B cell (primary cell): Measurements from ENCODE around the gene SGSM1. TPM values are rescaled to one million over a fixed set of nuclear protein-coding genes. Genes with fewer than 3 reads are reported as not detected.

Experiments used
- ATAC-seq: fragments of 200-7000 bp; cut with Tn5 transposase; one replicate; pipeline ENCODE4 v1.10.0; 2021; ENCODE audit warnings: low read depth, mild to moderate bottlenecking, moderate number of reproducible peaks, moderate library complexity
- CTCF ChIA-PET: fragments of 350-600 bp; sonication (Branson Sonifier 250); formaldehyde crosslinking; loops from one replicate; lab custom pipeline; 2021; ENCODE audit warnings: antibody characterized with exemption, inconsistent platforms; lab: Charles Lee
- POLR2A ChIA-PET: fragments of 350-600 bp; sonication (Branson Sonifier 250); formaldehyde crosslinking; loops from one replicate; lab custom pipeline; 2021; ENCODE audit warnings: antibody characterized with exemption; lab: Charles Lee
- DNase-seq: peaks from one replicate; pipeline ENCODE4 v3.0.0; 2013
- H2AFZ ChIP-seq: 2 replicates; pipeline ENCODE4 v1.6.1; 2012; ENCODE audit warnings: mild to moderate bottlenecking, low read depth, low read length; ENCODE audit not compliant: insufficient read depth, poor library complexity, severe bottlenecking
- H3K27ac ChIP-seq, 2 donors: 1 replicate in 1 of 2; 2 replicates in 1 of 2; pipeline ENCODE4 v1.5.1; 2012 to 2013; ENCODE audit warnings: low read length in 2 of 2, mild to moderate bottlenecking in 2 of 2, moderate library complexity in 1 of 2
- H3K27me3 ChIP-seq, 4 experiments: fragments of 200-600 bp in 1 of 4; sonication (generic) in 1 of 4; replicated peaks in 1 of 4; 1 replicate in 2 of 4; 2 replicates in 2 of 4; pipeline versions ENCODE4 v1.6.1 to v1.7.0; 2013 to 2016; ENCODE audit warnings: low read length in 3 of 4, mild to moderate bottlenecking in 2 of 4, mixed read lengths in 1 of 4, moderate library complexity in 1 of 4; ENCODE audit not compliant: insufficient read depth in 4 of 4, control insufficient read depth in 3 of 4; ENCODE audit errors: control extremely low read depth in 1 of 4
- H3K36me3 ChIP-seq, 2 experiments: replicated peaks in 1 of 2; 1 replicate in 1 of 2; 2 replicates in 1 of 2; pipeline versions ENCODE4 v1.6.1 to v1.7.1; 2013; ENCODE audit warnings: low read length in 1 of 2; ENCODE audit not compliant: insufficient read depth in 2 of 2, control insufficient read depth in 1 of 2; ENCODE audit errors: control extremely low read depth in 1 of 2, extremely low read depth in 1 of 2
- H3K4me1 ChIP-seq, 2 donors: fragments of 200-600 bp in 1 of 2; sonication (generic) in 1 of 2; 1 replicate in 1 of 2; 2 replicates in 1 of 2; pipeline versions ENCODE4 v1.5.1 to v1.6.1; 2013 to 2017; ENCODE audit warnings: low read length in 2 of 2; ENCODE audit not compliant: control insufficient read depth in 2 of 2, insufficient read depth in 2 of 2
- H3K4me2 ChIP-seq: replicated peaks from 2 replicates; pipeline ENCODE3; 2012; ENCODE audit warnings: mild to moderate bottlenecking, low read depth, low read length; ENCODE audit not compliant: poor library complexity, severe bottlenecking
- H3K4me3 ChIP-seq, 5 experiments: fragments of 200-600 bp in 1 of 5; sonication (generic) in 1 of 5; 1 replicate in 3 of 5; 2 replicates in 2 of 5; pipeline versions ENCODE4 v1.5.1 to v1.7.0; 2011 to 2016; ENCODE audit warnings: low read length in 4 of 5, mild to moderate bottlenecking in 4 of 5, low read depth in 2 of 5, control low read depth in 1 of 5, moderate library complexity in 1 of 5; ENCODE audit not compliant: insufficient read depth in 1 of 5; ENCODE audit errors: control extremely low read depth in 1 of 5, extremely low read depth in 1 of 5
- H3K79me2 ChIP-seq: fragments of 200-600 bp; sonication (generic); one replicate; pipeline ENCODE4 v1.6.0; 2016; ENCODE audit warnings: low read length; ENCODE audit not compliant: control insufficient read depth, insufficient read depth
- H3K9ac ChIP-seq: fragments of 200-600 bp; sonication (generic); 2 replicates; pipeline ENCODE4 v1.6.1; 2017; ENCODE audit warnings: mild to moderate bottlenecking, low read length, moderate library complexity
- H3K9me3 ChIP-seq, 3 donors: one replicate each; pipeline versions ENCODE4 v1.6.1 to v1.7.1; 2013; ENCODE audit warnings: low read length in 2 of 3; ENCODE audit not compliant: control insufficient read depth in 2 of 3, insufficient read depth in 1 of 3; ENCODE audit errors: control extremely low read depth in 1 of 3
- H4K20me1 ChIP-seq: 2 replicates; pipeline ENCODE4 v1.6.0; 2012; ENCODE audit warnings: mild to moderate bottlenecking, low read length; ENCODE audit not compliant: insufficient read depth, control insufficient read depth, poor library complexity, severe bottlenecking
- H3K27ac Mint-ChIP-seq: one replicate; pipeline ENCODE4 v1.8.0; 2021; ENCODE audit warnings: mixed read lengths
- H3K27me3 Mint-ChIP-seq: one replicate; pipeline ENCODE4 v1.8.0; 2021; ENCODE audit warnings: mixed read lengths
- H3K4me1 Mint-ChIP-seq: one replicate; pipeline ENCODE4 v1.8.0; 2021; ENCODE audit warnings: mixed read lengths
- H3K4me3 Mint-ChIP-seq: one replicate; pipeline ENCODE4 v1.8.0; 2021; ENCODE audit warnings: mixed read lengths
- H3K9me3 Mint-ChIP-seq: one replicate; pipeline ENCODE4 v1.8.0; 2022; ENCODE audit warnings: mixed read lengths; ENCODE audit not compliant: insufficient read depth
- EZH2 ChIP-seq: IDR thresholded peaks from 2 replicates; pipeline ENCODE4 v1.6.1; 2012; ENCODE audit warnings: borderline replicate concordance, low read depth, mild to moderate bottlenecking, moderate library complexity, low read length; ENCODE audit not compliant: insufficient read depth, poor library complexity, severe bottlenecking
- WGBS: methylation state at CpG from one replicate; pipeline ENCODE4 v1.1.5; 2013; ENCODE audit warnings: missing lambda C conversion rate; ENCODE audit not compliant: insufficient coverage; 5-methylcytosine and 5-hydroxymethylcytosine counted together
- intact Hi-C: fragments of 100-400 bp; cut with micrococcal nuclease; formaldehyde crosslinking; loops from one replicate; pipeline ENCODE4 v1.10.0; 2022
- polyA plus RNA-seq: library from polyadenylated mRNA; depleted of rRNA; stranded (reverse); fragments of >200 nt; gene quantifications from 2 replicates; pipeline ENCODE4 v1.2.3, GENCODE V29; 2012
- total RNA-seq, 2 donors: library from RNA; stranded (reverse); fragments of 120-200 nt in 1 of 2; gene quantifications; 1 replicate in 1 of 2; 2 replicates in 1 of 2; pipeline versions ENCODE4 v1.2.3 to v1.2.4, GENCODE V29; 2013 to 2022
- TF ChIP-seq, protein P1 (sequence below): fragments of 200-600 bp; IDR thresholded peaks from one replicate; pipeline ENCODE4 v1.8.0; 2022; ENCODE audit warnings: antibody characterized with exemption, mild to moderate bottlenecking

Gene SGSM1
- total and polyA plus RNA-seq, 2 donors (not counting 1 experiment from before 2014, with no cell fraction given) = 0.91 to 1.3 TPM

DNA sequence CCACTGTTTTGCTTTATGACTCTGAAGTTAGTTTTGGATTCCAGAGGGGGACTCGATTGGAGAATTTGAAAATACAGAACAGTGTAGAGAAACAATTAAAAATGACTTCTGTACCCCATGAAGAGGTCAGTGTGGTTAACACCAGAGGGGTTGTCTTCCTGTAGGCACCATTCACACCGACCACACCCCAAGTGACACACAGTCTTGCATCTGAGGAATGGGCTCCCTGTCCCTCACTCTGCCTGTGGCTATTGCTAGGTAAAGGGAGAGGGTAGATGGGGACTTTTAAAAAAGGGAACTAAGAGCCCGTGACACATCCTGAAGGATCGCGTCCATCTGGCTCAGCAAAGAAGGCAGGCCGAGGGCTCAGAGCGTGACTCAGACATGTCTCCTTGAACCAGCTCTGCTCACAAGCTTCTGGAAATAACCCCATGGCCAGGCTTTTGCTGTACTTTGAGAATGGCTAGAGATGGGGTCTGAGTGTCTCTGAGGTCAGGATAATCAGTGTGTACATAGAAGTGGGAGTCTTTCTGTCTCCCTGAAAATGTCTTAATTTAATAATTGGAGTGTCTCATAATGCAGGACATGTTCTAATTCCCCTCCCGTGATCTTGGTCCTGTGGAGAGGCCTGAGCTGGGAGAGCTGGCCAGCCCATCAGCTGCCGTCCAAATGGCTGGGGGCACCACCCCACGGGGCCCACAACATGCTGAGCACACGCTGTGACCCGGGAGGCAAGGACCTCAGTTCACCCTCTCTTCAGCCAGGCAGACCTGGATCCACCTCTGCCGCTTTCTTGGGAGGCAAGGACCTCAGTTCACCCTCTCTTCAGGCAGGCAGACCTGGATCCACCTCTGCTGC lies 39.3 kb downstream of the SGSM1 start:
- ATAC-seq (no peak), DNase-seq (no peak)
- no peak for TF ChIP-seq EZH2
- TF ChIP-seq, protein P1, sequence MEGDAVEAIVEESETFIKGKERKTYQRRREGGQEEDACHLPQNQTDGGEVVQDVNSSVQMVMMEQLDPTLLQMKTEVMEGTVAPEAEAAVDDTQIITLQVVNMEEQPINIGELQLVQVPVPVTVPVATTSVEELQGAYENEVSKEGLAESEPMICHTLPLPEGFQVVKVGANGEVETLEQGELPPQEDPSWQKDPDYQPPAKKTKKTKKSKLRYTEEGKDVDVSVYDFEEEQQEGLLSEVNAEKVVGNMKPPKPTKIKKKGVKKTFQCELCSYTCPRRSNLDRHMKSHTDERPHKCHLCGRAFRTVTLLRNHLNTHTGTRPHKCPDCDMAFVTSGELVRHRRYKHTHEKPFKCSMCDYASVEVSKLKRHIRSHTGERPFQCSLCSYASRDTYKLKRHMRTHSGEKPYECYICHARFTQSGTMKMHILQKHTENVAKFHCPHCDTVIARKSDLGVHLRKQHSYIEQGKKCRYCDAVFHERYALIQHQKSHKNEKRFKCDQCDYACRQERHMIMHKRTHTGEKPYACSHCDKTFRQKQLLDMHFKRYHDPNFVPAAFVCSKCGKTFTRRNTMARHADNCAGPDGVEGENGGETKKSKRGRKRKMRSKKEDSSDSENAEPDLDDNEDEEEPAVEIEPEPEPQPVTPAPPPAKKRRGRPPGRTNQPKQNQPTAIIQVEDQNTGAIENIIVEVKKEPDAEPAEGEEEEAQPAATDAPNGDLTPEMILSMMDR = no peak
- Histone ChIP-seq H3K27ac (no peak overlapping the region), H3K9ac (no peak overlapping the region), H3K4me1 (no peaks in the 10 kb centered on the region), H3K79me2 (no peaks in the 10 kb centered on the region), H4K20me1 (no peaks in the 10 kb centered on the region), H3K36me3 (no peaks in the 10 kb centered on the region), H3K4me3 (no peak overlapping the region), H2AFZ (no peak overlapping the region), H3K4me2 (no peak overlapping the region), H3K27me3 (no peaks in the 10 kb centered on the region), H3K9me3 (no peaks in the 10 kb centered on the region)
- Mint-ChIP-seq H3K9me3 (no peaks in the 10 kb centered on the region), H3K27me3 (peaks cover 28% of the 10 kb centered on the region), H3K27ac (no peak overlapping the region), H3K4me3 (no peak overlapping the region), H3K4me1 (peaks cover under 1% of the 10 kb centered on the region)
- ChIA-PET POLR2A (no interaction called here), CTCF (no interaction called here)
- WGBS = 44% methylated on average over 11 of the region's 13 CpGs
- intact Hi-C loops = no loop called here

DNA sequence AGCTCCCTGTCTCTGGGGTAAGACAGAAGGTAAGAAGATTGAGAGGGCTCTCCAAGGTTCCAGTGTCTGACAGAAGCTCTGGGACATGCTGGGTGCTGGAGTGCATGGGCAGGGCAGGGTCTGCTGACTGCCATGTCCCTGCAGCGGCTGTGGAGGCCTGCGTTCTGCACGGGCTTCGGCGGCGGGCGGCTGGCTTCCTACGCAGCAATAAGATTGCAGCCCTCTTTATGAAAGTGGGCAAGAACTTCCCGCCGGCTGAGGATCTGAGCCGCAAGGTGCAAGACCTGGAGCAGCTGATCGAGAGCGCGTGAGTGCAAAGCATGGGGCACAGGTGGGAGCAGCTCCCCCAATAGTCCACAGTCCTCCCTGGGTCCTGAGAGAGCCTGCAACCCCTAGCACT lies 41.5 kb downstream of the SGSM1 start:
- Mint-ChIP-seq H3K27ac (no peak overlapping the region), H3K9me3 (no peaks in the 10 kb centered on the region), H3K4me3 (no peak overlapping the region), H3K4me1 (peaks cover 4% of the 10 kb centered on the region), H3K27me3 (peaks cover 28% of the 10 kb centered on the region)
- H3K27me3 ChIP-seq = no peaks in the 10 kb centered on the region
- H3K9ac ChIP-seq = no peak overlapping the region
- DNase-seq (no peak), ATAC-seq (no peak)
- ChIA-PET POLR2A (no interaction called here), CTCF (interaction anchor here (0.9 to 1.5 kb wide), 3 partner anchors 12 to 78 kb away, joined by 3 to 10 read pairs (median 3); no protein-coding TSS in a partner anchor)
- H3K36me3 ChIP-seq = no peaks in the 10 kb centered on the region
- H2AFZ ChIP-seq = no peak overlapping the region
- no peak overlapping the region for H3K4me3 ChIP-seq
- no peak overlapping the region for H3K27ac ChIP-seq
- no peaks in the 10 kb centered on the region for H3K9me3 ChIP-seq
- no peaks in the 10 kb centered on the region for H3K4me1 ChIP-seq
- intact Hi-C loops = no loop called here
- no peaks in the 10 kb centered on the region for H4K20me1 ChIP-seq
- TF ChIP-seq, protein P1 = no peak
- TF ChIP-seq EZH2 = no peak
- WGBS = 97% methylated on average over 14 of the region's 14 CpGs
- no peak overlapping the region for H3K4me2 ChIP-seq
- no peaks in the 10 kb centered on the region for H3K79me2 ChIP-seq
